H1 (cell line): Measurements from ENCODE around the gene CLEC3A. TPM values are rescaled to one million over a fixed set of nuclear protein-coding genes. Genes with fewer than 3 reads are reported as not detected.

ENCODE experiments used
- ATF2 ChIP-seq: IDR thresholded peaks from 2 replicates; pipeline ENCODE4 v1.6.1; 2012; ENCODE audit warnings: low read length, inconsistent platforms
- CHD1 ChIP-seq: IDR thresholded peaks from 2 replicates; pipeline ENCODE4 v1.6.1; 2012; ENCODE audit warnings: low read depth, low read length, improper control_type of control experiment
- CHD7 ChIP-seq: fragments of 300-600 bp; sonication (generic); IDR thresholded peaks from 2 replicates; pipeline ENCODE4 v1.7.1; 2012; ENCODE audit warnings: low read length, moderate library complexity, mild to moderate bottlenecking, inconsistent platforms; ENCODE audit not compliant: insufficient replicate concordance
- EGR1 ChIP-seq: IDR thresholded peaks from 2 replicates; pipeline ENCODE4 v1.6.1; 2011; ENCODE audit warnings: low read depth, low read length, borderline replicate concordance
- FOSL1 ChIP-seq: IDR thresholded peaks from 2 replicates; pipeline ENCODE4 v1.6.1; 2011; ENCODE audit warnings: mild to moderate bottlenecking, low read depth, low read length, moderate library complexity; ENCODE audit not compliant: insufficient read depth
- MAFK ChIP-seq: IDR thresholded peaks from 2 replicates; pipeline ENCODE4 v1.6.1; 2012; ENCODE audit warnings: low read depth, mild to moderate bottlenecking, improper control_type of control experiment, low read length
- NRF1 ChIP-seq: IDR thresholded peaks from 2 replicates; pipeline ENCODE4 v1.6.1; 2011; ENCODE audit warnings: mild to moderate bottlenecking, low read depth, low read length, improper control_type of control experiment
- POLR2A ChIP-seq, 2 experiments: IDR thresholded peaks; 1 replicate in 1 of 2; 2 replicates in 1 of 2; pipeline ENCODE4 v1.6.1; 2011; ENCODE audit warnings: low read depth in 2 of 2, low read length in 2 of 2, mild to moderate bottlenecking in 2 of 2; ENCODE audit errors: control extremely low read depth in 1 of 2
- RFX5 ChIP-seq: IDR thresholded peaks from 2 replicates; pipeline ENCODE4 v1.6.1; 2011; ENCODE audit warnings: low read depth, low read length, improper control_type of control experiment, borderline replicate concordance
- RXRA ChIP-seq: IDR thresholded peaks from 2 replicates; pipeline ENCODE4 v1.6.1; 2011; ENCODE audit warnings: low read depth, mild to moderate bottlenecking, low read length, moderate library complexity; ENCODE audit not compliant: insufficient read depth
- polyA plus RNA-seq, 7 experiments: library from polyadenylated mRNA; depleted of rRNA in 3 of 7; stranded (reverse) in 5 of 7; unstranded in 2 of 7; fragments of >200 nt in 5 of 7; fragments of 200-250 nt in 2 of 7; gene quantifications; 1 replicate in 5 of 7; 2 replicates in 1 of 7; 4 replicates in 1 of 7; pipeline versions ENCODE4 v1.2.1 to v1.2.3, GENCODE V29; 2011 to 2013; ENCODE audit warnings: missing spikeins in 2 of 7, mixed read lengths in 2 of 7
- total RNA-seq: library from RNA; stranded (reverse); fragmentation: NEBNext Ultra II Directional; extraction: Animal tissue kit (Norgen Biotek cat#: 25700); gene quantifications from 2 replicates; pipeline ENCODE4 v1.2.1, GENCODE V29; 2021

CLEC3A gene
- total and polyA plus RNA-seq, 2 of the 8 experiments (the other 6 are each of a cell fraction or from before 2014, with no cell fraction given), result not detected

- TF ChIP-seq CHD7 (peak; percentile 86), NRF1 (no peak), RFX5 (no peak), MAFK (peak; percentile 83), FOSL1 (no peak), ATF2 (no peak; the same call in 1 of the 2 replicates), RXRA (peak; percentile 97), POLR2A (IDR thresholded peaks at IDR 0.05; ENCODE audit: control extremely low read depth in 1 of 2, low read depth in 2 of 2, low read length in 2 of 2) (no peak), CHD1 (no peak), EGR1 (0 out of 2 replicates have a peak, but pooled peaks have one; percentile 52)
Measured at GRCh38 chr16:78072275-78072674, 49.9 kb downstream of the CLEC3A start (continued).
